NCI-H2196 treated with DMSO at 0.1 percent for 48 hours (cell line): ENCODE results near the gene DCDC2C.

Source experiments
- DNase-seq: peaks from one replicate; lab custom pipeline; 2025; ENCODE audit not compliant: unreplicated experiment; lab: John Stamatoyannopoulos, UW

The DCDC2C gene

GRCh38 chr2:3742743-3743508 lies 39.6 kb downstream of the DCDC2C start:
- no peak for DNase-seq

- DNase-seq, result no peak
Observed at GRCh38 chr2:3743951-3744555, 40.7 kb downstream of the DCDC2C start.

- DNase-seq, result no peak
Observed at GRCh38 chr2:3745920-3746319, 42.5 kb downstream of the DCDC2C start.

GRCh38 chr2:3747032-3747654 lies 43.8 kb downstream of the DCDC2C start:
- no peak for DNase-seq

- DNase-seq, result no peak
Observed at GRCh38 chr2:3747826-3748225, 44.5 kb downstream of the DCDC2C start.

GRCh38 chr2:3749201-3749600 lies 45.8 kb downstream of the DCDC2C start:
- DNase-seq, result no peak

- no peak for DNase-seq
Observed at GRCh38 chr2:3751251-3751650, 47.9 kb downstream of the DCDC2C start.

- DNase-seq, result no peak
Observed at GRCh38 chr2:3751806-3752205, 48.4 kb downstream of the DCDC2C start.

GRCh38 chr2:3752376-3752775 lies 49.0 kb downstream of the DCDC2C start:
- DNase-seq, result no peak

GRCh38 chr2:3753561-3753960 lies 50.2 kb downstream of the DCDC2C start:
- no peak for DNase-seq

GRCh38 chr2:3754280-3754679 lies 50.9 kb downstream of the DCDC2C start:
- DNase-seq, result no peak

GRCh38 chr2:3754795-3755194 lies 51.4 kb downstream of the DCDC2C start:
- DNase-seq, result no peak

GRCh38 chr2:3755277-3755676 lies 51.9 kb downstream of the DCDC2C start:
- DNase-seq, result no peak

GRCh38 chr2:3756306-3756705 lies 52.9 kb downstream of the DCDC2C start:
- peak; percentile 14 for DNase-seq

GRCh38 chr2:3758906-3759305 lies 55.5 kb downstream of the DCDC2C start:
- no peak for DNase-seq

GRCh38 chr2:3759331-3759730 lies 56.0 kb downstream of the DCDC2C start:
- no peak for DNase-seq

- DNase-seq, result no peak
Observed at GRCh38 chr2:3759761-3760160, 56.4 kb downstream of the DCDC2C start.

GRCh38 chr2:3761272-3761671 lies 57.9 kb downstream of the DCDC2C start:
- DNase-seq, result no peak

GRCh38 chr2:3762771-3763447 lies 59.5 kb downstream of the DCDC2C start:
- no peak for DNase-seq

GRCh38 chr2:3766824-3767223 lies 63.4 kb downstream of the DCDC2C start:
- no peak for DNase-seq

GRCh38 chr2:3768960-3769765 lies 65.8 kb downstream of the DCDC2C start:
- no peak for DNase-seq
